Vagina (tissue), 2 donors: ENCODE measurements around the gene CD109.

Experiments used
- POLR2AphosphoS5 ChIP-seq, 2 donors: sonication (generic); formaldehyde crosslinking; IDR thresholded peaks; one replicate each; pipeline ENCODE4 v1.9.0; 2017; ENCODE audit warnings: antibody characterized with exemption in 2 of 2, mild to moderate bottlenecking in 2 of 2, low read depth in 1 of 2; ENCODE audit not compliant: insufficient read depth in 1 of 2
- TF ChIP-seq, protein P1 (sequence below), 3 experiments: fragments of 450-650 bp in 2 of 3; fragments of 200-600 bp in 1 of 3; sonication (generic) in 1 of 3; IDR thresholded peaks; one replicate each; pipeline ENCODE4 v1.5.1; 2017 to 2019; ENCODE audit warnings: antibody characterized with exemption in 3 of 3, mild to moderate bottlenecking in 2 of 3, moderate library complexity in 2 of 3

DNA sequence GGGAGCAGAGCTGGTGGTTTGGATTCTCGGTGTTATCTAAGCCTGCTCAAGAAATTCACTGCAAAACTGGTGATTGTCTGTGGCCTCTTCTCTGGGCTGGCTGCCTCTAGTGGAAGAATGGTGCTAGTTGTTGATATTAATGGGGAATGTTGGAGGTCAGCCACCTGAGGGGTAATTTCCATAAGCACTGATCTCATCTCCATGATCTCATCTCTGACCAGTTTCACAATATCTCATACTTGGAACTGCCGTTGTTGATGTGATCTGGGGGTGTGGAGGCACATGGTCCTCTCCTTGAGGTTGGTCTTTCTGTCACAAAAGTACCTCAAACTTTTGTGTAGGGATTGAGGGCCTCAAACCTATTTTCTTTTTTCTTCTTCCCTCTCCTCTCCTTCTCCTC, 102.6 kb downstream of the CD109 start:
- TF ChIP-seq POLR2AphosphoS5 (IDR thresholded peaks at IDR 0.05; ENCODE audit: insufficient read depth in 1 of 2, low read depth in 1 of 2): no peak
- TF ChIP-seq, protein P1, sequence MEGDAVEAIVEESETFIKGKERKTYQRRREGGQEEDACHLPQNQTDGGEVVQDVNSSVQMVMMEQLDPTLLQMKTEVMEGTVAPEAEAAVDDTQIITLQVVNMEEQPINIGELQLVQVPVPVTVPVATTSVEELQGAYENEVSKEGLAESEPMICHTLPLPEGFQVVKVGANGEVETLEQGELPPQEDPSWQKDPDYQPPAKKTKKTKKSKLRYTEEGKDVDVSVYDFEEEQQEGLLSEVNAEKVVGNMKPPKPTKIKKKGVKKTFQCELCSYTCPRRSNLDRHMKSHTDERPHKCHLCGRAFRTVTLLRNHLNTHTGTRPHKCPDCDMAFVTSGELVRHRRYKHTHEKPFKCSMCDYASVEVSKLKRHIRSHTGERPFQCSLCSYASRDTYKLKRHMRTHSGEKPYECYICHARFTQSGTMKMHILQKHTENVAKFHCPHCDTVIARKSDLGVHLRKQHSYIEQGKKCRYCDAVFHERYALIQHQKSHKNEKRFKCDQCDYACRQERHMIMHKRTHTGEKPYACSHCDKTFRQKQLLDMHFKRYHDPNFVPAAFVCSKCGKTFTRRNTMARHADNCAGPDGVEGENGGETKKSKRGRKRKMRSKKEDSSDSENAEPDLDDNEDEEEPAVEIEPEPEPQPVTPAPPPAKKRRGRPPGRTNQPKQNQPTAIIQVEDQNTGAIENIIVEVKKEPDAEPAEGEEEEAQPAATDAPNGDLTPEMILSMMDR (IDR thresholded peaks at IDR 0.05): no peak
